HG02798 (cell line): Measurements from ENCODE around the gene CTSZ.
A peak's percentile ranks its signal among the peaks of the same experiment; 100 is the strongest.

ENCODE experiments used
- ATAC-seq: cut with Tn5 transposase; IDR thresholded peaks from one replicate; pipeline ENCODE4 v1.9.1; 2021; ENCODE audit warnings: mild to moderate bottlenecking; ENCODE audit not compliant: unreplicated experiment, poor library complexity

The CTSZ gene

DNA sequence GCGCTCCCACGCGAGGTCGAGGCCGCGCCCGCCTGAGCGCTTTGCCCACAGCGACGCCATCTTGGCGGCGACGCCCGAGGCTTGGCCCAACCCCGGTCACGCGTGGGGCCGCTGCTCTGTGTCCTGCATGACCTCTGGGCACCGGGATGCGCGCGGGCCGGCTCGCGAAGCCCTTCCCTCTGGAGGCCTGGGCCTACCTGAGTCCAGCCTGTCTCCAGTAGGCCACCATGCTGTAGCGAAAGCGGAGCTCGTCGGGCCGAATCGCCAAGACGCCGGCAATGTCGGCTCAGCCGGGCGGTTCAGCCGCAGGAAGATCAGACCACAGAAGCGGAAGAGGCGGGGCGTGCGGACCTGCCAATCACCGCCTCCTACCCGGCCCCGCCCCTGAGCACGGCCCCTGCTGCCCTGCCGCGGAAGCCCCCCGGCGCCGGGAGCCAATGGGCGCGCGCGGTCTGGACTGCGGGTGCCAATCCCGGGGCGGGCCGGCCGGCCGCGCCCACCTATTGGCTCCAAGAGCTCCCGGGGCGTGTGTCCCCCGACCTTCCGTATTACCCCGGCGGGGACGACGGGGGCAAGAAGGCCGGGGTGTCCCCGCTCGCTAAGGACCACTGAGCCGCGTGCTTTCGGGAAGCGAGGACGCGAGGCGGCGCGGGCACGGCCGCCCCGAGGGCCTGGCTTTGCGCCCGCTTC is 25.1 kb upstream of the CTSZ start, which contains the start of gene ATP5F1E:
Gene ATP5F1E, minus strand, starts transcription at position 313 of the 690 bp plus-strand sequence. Its CDS starts 84 bp downstream, at position 229.
- peak; percentile 98 for ATAC-seq

GRCh38 chr20:59031564-59032022 is 24.5 kb upstream of the CTSZ start:
- ATAC-seq = no peak

GRCh38 chr20:59030911-59031563 is 24.0 kb upstream of the CTSZ start:
- ATAC-seq = no peak

- ATAC-seq = no peak
Observed at GRCh38 chr20:59028812-59029211, 21.8 kb upstream of the CTSZ start.

DNA sequence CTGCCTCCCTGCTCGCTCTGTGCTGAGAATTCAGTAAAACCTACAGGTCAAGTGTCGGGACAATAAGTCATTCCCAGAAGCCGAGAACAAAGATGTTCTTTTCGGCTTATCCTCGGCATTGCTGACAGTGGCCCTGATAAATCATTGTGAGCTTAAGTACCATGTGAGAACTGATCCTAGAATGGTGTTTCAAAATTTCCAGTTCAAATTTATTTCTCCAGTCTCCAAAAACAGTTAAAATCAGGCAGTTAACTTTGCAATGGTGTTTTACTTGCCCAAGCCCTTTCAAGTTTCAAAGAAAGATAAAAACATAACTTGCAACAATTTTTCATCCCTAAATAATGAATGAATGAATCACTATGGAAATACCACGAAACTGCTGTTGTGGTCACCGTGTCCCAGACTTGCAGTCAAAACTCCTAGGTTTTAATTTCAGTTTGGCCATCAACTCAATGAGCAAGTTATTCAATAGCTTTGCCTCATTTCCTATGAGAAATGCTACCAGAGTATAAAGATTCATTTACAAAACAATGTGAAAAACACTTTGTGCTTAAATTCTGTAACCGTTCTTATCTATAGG is 20.8 kb upstream of the CTSZ start:
- no peak for ATAC-seq

DNA sequence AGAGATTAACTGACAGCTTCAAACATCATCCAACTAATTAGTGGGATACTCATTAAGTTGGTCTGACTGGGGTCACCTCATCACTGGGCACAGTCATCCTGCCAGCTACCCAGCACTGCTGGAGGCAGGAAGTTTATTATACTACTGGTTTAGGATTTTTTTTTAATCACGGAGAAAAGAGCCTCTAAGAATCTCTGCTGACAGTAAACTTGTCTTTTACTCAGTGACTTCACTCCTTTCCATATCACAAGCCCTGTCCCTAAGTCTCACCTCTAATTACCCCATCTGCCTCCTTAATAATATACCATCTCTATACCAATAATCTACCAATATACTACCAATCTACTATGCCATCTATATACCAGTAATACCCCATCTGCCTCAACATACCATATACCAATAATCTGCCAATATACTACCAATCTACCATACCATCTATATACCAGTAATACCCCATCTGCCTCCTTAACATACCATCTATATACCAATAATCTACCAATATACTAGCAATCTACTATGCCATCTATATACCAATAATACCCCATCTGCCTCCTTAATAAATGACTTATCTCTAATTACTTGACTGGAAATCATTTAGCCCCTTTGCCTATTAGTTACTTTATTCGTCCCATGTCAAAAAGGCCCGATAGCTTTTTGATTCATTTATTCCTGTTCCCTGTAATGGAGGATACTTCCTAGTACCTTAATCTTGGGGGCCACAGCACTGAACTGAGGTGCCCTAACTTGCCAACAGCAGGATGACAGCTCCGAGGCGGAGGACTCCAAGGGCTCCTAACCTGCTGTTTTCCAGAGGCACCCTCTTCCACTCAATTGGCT is 20.1 kb upstream of the CTSZ start:
- ATAC-seq = no peak

GRCh38 chr20:59025511-59025910 is 18.5 kb upstream of the CTSZ start:
- no peak for ATAC-seq

DNA sequence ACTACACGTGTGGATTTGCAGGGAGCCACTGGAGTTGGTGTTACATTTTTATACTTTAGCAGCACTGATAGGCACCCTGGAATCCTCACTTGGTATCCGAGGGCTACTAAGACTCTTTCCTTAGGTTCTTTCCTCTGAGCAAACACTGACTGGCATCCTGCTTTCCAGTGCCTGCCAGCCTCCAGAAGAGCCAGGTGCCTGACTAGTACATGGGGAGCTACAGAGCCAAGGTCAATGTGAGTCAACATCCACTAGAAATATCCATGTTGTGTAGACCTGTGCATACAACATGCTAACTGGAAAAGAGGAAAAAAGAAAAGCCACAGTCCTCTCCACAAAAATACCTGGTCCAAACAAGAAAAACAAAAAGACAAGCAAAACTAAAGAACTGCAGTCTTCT is 18.0 kb upstream of the CTSZ start:
- ATAC-seq = no peak

- ATAC-seq = no peak
Observed at GRCh38 chr20:59024111-59024530, 17.1 kb upstream of the CTSZ start.

DNA sequence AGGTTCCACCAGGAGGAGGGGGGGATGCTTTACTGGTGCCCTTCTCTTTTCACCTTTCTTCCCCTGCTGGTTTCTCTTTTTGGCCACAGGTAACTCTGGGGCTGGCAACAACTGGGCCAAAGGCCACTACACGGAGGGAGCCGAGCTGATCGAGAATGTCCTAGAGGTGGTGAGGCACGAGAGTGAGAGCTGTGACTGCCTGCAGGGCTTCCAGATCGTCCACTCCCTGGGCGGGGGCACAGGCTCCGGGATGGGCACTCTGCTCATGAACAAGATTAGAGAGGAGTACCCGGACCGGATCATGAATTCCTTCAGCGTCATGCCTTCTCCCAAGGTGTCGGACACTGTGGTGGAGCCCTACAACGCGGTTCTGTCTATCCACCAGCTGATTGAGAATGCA is 16.6 kb upstream of the CTSZ start:
- no peak for ATAC-seq

- no peak for ATAC-seq
Observed at GRCh38 chr20:59022754-59023153, 15.7 kb upstream of the CTSZ start.

DNA sequence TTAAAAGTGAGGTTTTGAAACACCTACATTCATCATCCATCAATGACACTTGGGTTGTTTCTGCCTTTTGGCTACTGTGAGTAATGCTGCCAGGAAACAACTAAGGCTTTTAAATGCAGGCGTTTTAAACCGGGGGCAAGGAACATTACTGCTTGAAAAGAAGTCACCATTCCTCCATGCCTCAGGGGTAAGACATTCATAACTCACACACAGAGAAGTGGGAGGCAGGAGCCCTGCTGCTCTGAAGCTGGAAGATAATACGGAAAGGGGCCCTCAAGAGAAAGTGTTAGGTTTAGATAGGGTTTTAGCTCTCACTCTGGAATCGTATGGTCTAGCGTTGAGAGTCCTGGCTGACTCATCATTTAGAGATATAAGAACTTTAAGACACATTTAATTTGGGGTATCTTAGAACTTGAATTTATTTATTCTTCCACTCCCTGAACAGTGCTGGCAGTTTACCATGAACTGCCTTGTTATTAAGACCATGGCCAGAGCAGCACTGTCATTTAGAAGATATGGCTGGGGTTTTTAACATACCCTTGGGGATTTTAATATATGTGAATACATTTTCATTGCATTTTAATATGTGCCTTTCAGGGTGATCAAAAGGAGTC is 14.0 kb upstream of the CTSZ start:
- ATAC-seq = no peak

DNA sequence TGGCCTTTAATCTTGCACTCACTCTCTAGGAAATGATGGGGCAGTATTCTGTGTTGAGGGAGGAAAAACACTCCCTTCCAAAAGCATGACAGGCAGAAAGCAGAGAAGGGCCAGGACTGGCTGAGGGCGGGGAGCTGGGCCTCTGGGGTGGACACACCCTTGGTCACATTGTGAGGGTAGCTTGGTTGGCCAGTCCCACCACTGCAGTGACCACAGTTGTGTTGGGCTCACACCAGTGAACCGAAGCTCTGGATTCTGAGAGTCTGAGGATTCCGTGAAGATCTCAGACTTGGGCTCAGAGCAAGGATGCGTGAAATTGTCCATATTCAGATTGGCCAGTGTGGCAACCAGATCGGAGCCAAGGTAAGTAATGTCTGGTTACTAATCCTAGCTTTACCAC is 12.2 kb upstream of the CTSZ start, which contains the start of gene TUBB1:
Gene TUBB1, plus strand, starts transcription at position 213 of the 400 bp plus-strand sequence. Its CDS starts 94 bp downstream, at position 307.
- no peak for ATAC-seq

DNA sequence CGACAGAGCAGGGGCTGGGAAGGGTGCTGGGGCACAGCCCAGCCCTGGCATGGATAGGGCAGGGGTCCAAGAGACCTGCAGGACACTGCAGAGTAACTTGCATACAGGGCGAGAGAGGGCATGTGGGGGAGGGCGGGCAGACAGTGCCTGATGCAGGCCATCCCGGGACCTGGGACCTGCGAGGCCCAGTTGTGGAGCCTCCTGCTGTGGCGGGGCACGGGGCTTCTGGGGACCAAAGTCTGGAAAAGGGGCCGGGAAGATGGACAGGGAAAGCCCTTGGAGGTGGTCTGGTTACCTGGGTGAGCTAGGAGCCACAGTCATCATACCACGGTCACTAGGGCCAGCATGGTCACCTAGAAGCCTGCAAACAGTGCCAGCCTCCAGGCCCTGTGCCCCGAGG is 11.8 kb upstream of the CTSZ start:
- no peak for ATAC-seq

GRCh38 chr20:59017493-59018231 is 10.6 kb upstream of the CTSZ start:
- no peak for ATAC-seq

- no peak for ATAC-seq
Observed at GRCh38 chr20:59016795-59017492, 9.9 kb upstream of the CTSZ start.

GRCh38 chr20:59015812-59016711 is 9.0 kb upstream of the CTSZ start:
- no peak for ATAC-seq

- ATAC-seq = no peak
Observed at GRCh38 chr20:59015411-59015810, 8.4 kb upstream of the CTSZ start.
